ENCODE data around the gene RBMX.
"Not testable (repeated sequence)": the region's sequence is repeated elsewhere in the genome, so short reads cannot be mapped to it uniquely, and the experiment has no call there.

Gene RBMX

GRCh38 chrX:136909119-136909705, 28.7 kb upstream of the RBMX start:
- TF ChIP-seq CTCF (IDR thresholded peaks at IDR 0.05; ENCODE audit: control insufficient read depth, extremely low read depth, insufficient read depth): no peak
- H3K4me3 ChIP-seq (ENCODE audit: low read depth, low read length): peak overlapping the region; percentile 67
- DNase-seq (ENCODE audit: low read depth): no peak

GRCh38 chrX:136907621-136908020, 27.1 kb upstream of the RBMX start:
- DNase-seq (ENCODE audit: low read depth): no peak
- no peak overlapping the region for H3K4me3 ChIP-seq (ENCODE audit: low read depth, low read length)
- TF ChIP-seq CTCF (IDR thresholded peaks at IDR 0.05; ENCODE audit: control insufficient read depth, extremely low read depth, insufficient read depth): no peak

- no peak for TF ChIP-seq CTCF (IDR thresholded peaks at IDR 0.05; ENCODE audit: control insufficient read depth, extremely low read depth, insufficient read depth)
- H3K4me3 ChIP-seq (ENCODE audit: low read depth, low read length): no peak overlapping the region
- no peak for DNase-seq (ENCODE audit: low read depth)
These were observed 26.5 kb upstream of the RBMX start for GRCh38 chrX:136906921-136907510.

GRCh38 chrX:136904067-136904466, 23.5 kb upstream of the RBMX start:
- not testable (repeated sequence) for DNase-seq (ENCODE audit: low read depth); H3K4me3 ChIP-seq (ENCODE audit: low read depth, low read length)

GRCh38 chrX:136900071-136900470, 19.5 kb upstream of the RBMX start:
- DNase-seq (ENCODE audit: low read depth); H3K4me3 ChIP-seq (ENCODE audit: low read depth, low read length): not testable (repeated sequence)

- DNase-seq (ENCODE audit: low read depth): no peak
- no peak for TF ChIP-seq CTCF (IDR thresholded peaks at IDR 0.05; ENCODE audit: control insufficient read depth, extremely low read depth, insufficient read depth)
- H3K4me3 ChIP-seq (ENCODE audit: low read depth, low read length): no peak overlapping the region
These were observed 18.7 kb upstream of the RBMX start for GRCh38 chrX:136899221-136899620.

GRCh38 chrX:136898752-136899151, 18.2 kb upstream of the RBMX start:
- H3K4me3 ChIP-seq (ENCODE audit: low read depth, low read length); DNase-seq (ENCODE audit: low read depth): not testable (repeated sequence)

GRCh38 chrX:136896121-136896914, 15.8 kb upstream of the RBMX start:
- no peak overlapping the region for H3K4me3 ChIP-seq (ENCODE audit: low read depth, low read length)
- no peak for DNase-seq (ENCODE audit: low read depth)
- TF ChIP-seq CTCF (IDR thresholded peaks at IDR 0.05; ENCODE audit: control insufficient read depth, extremely low read depth, insufficient read depth): no peak
